Measurements from ENCODE around the gene PFKFB2. TPM values are rescaled to one million over a fixed set of nuclear protein-coding genes. Genes with fewer than 3 reads are reported as not detected.
A peak's percentile ranks its signal among the peaks of the same experiment; 100 is the strongest.

The PFKFB2 gene
- 3.9 TPM for polyA plus RNA-seq (2013, experiment 1 of 2)
- polyA plus RNA-seq (2013, experiment 2 of 2), result 3.9 TPM

DNA sequence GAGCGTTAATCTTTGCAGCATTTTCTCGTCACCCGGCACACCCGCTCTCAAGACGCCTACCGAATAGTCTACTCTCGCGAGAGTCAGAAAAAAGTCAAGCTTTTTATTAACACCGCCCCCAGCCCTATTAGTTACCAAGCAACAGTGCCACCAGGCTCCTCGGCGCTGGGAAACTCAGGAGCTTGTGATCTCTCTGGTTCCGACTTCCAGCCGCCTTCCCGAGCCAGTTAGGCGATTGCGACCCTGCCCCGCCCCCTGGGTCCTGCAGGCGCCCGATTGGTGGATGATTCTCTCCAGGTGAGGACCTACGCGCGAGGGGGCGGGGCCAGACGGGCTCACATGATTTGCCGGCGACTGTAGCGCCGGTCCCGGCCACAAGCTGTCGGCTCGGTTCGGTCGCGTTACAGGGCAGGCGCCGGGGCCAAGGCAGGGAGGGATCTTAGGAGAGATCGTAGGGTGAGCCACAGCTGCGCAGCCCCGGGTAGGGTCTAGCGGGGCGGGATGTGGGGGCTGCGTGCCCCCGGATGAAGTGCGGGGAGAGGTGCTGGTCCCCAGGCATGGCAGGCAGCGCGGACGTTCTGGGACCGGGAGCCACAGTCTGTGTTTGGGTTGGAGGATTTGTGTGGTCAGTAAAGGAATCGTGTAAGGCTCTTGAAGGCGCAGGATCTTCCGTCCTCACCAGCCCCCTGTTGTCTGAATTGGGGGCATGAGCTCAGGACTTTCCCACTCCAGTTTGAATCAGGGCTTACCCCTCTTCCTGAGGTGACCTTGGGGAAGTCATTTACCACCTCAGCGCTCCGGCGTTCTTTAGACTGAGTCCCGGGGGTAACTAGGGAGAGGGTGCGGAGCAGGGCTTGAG lies at the start of gene PFKFB2:
Gene PFKFB2, plus strand, starts transcription at position 365 of the 859 bp plus-strand sequence. CDS start 1,443 bp downstream, outside the sequence.
- no CpG with 5 or more reads among the region's 56 CpGs for whole genome bisulfite sequencing (ENCODE audit: extremely low coverage, insufficient coverage, low lambda C conversion rate)
- H3K4me2 ChIP-seq (ENCODE audit: low read length), result peak within 1 kb of the TSS; percentile 87
- peak within 1 kb of the TSS; percentile 73 for H3K27ac ChIP-seq (ENCODE audit: low read depth, low read length)

DNA sequence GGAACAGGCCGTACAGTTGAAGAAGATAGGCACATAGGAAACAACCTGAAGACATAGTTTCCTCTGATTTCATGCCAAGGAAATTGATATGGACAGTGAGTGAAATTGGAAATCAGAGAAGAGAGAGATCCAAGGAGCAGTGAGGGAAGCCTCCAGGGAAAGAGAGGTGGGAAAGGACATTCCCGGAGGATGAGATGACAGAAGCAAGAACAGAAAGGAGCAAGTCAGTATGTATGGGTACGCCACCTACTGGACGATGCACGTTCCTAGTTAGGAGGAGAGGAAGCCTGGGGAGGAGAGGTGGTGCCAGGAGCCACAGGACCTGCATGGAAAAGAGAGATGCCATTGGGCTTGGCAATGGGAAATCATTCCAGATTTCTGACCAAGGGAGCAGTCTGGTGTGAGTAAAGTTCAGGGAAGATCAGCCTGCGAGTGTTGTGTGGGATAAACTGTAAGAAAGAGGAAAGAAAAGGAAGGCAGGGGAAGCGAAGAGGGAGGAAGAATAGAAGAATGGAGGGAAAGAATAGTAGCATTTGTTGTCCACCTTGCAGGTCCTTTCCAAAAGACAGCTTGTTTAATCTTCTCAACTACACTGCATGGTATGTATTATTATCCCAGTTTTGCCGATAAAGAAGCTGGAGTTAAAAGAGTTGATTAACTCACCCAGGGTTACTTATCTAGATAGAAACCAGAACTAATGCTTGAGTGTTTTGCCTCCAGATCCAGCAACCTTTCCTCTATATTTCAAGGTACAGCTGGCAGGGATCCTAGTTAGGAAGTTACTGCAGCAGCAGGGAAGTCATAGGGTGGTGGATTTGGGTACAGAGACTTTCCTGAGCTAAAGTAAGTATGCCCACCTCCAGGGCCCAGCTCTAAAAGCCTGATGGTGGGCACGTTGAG lies 47.9 kb upstream of the PFKFB2 start:
- H3K56ac ChIP-seq (ENCODE audit: low read length), result no peak overlapping the region
- H2BK120ac ChIP-seq (ENCODE audit: low read depth, low read length), result no peak overlapping the region
- no peaks in the 10 kb centered on the region for H3K79me2 ChIP-seq (ENCODE audit: control insufficient read depth, insufficient read depth, low read length)
- no peak overlapping the region for H3K27ac ChIP-seq (ENCODE audit: low read depth, low read length)
- no peak overlapping the region for H2BK5ac ChIP-seq (ENCODE audit: low read length)
- no peaks in the 10 kb centered on the region for H3K27me3 ChIP-seq (ENCODE audit: insufficient read depth, low read length, poor library complexity)
- no peak overlapping the region for H3K9ac ChIP-seq (ENCODE audit: low read length)
- no peak overlapping the region for H4K5ac ChIP-seq (ENCODE audit: low read length)
- no peaks in the 10 kb centered on the region for H3K4me1 ChIP-seq (ENCODE audit: control insufficient read depth, low read depth, low read length)
- H2BK15ac ChIP-seq (replicated peaks; ENCODE audit: low read depth), result no peak overlapping the region
- no peak overlapping the region for H4K8ac ChIP-seq (ENCODE audit: low read depth, low read length)
- H3K36me3 ChIP-seq (ENCODE audit: control insufficient read depth, insufficient read depth, low read length), result no peaks in the 10 kb centered on the region
- H3K4me2 ChIP-seq (ENCODE audit: low read length), result no peak overlapping the region
- no peaks in the 10 kb centered on the region for H3K79me1 ChIP-seq (ENCODE audit: low read length)
- no peak overlapping the region for H3K18ac ChIP-seq (ENCODE audit: low read length)
- H3K4me3 ChIP-seq (ENCODE audit: low read length), result no peak overlapping the region
- DNase-seq, result peak; percentile 93
- H3K23ac ChIP-seq (ENCODE audit: low read length), result no peak overlapping the region
- H3K4ac ChIP-seq (ENCODE audit: low read depth, low read length), result no peak overlapping the region
- WGBS (ENCODE audit: extremely low coverage, insufficient coverage, low lambda C conversion rate), result no CpG with 5 or more reads among the region's 9 CpGs
- H2AK5ac ChIP-seq (ENCODE audit: low read length), result no peak overlapping the region

More for the DNA sequence above, at the start of gene PFKFB2:
- Histone ChIP-seq H3K4me3 (ENCODE audit: low read length) (peak within 1 kb of the TSS; percentile 78), H2BK5ac (ENCODE audit: low read length) (peak within 1 kb of the TSS; percentile 54), H3K36me3 (ENCODE audit: control insufficient read depth, insufficient read depth, low read length) (peaks cover 3% of the 10 kb centered on the region), H3K79me1 (ENCODE audit: low read length) (peaks cover 3% of the 10 kb centered on the region), H3K79me2 (ENCODE audit: control insufficient read depth, insufficient read depth, low read length) (peaks cover 20% of the 10 kb centered on the region), H4K5ac (ENCODE audit: low read length) (no peak within 1 kb of the TSS), H4K8ac (ENCODE audit: low read depth, low read length) (no peak within 1 kb of the TSS), H2BK120ac (ENCODE audit: low read depth, low read length) (no peak within 1 kb of the TSS), H3K4ac (ENCODE audit: low read depth, low read length) (peak within 1 kb of the TSS; percentile 78), H3K56ac (ENCODE audit: low read length) (peak within 1 kb of the TSS; percentile 94), H2BK15ac (replicated peaks; ENCODE audit: low read depth) (no peak within 1 kb of the TSS), H3K9ac (ENCODE audit: low read length) (peak within 1 kb of the TSS; percentile 88), H3K27me3 (ENCODE audit: insufficient read depth, low read length, poor library complexity) (no peaks in the 10 kb centered on the region), H3K23ac (ENCODE audit: low read length) (no peak within 1 kb of the TSS), H3K18ac (ENCODE audit: low read length) (peak within 1 kb of the TSS; percentile 72), H2AK5ac (ENCODE audit: low read length) (no peak within 1 kb of the TSS), H3K4me1 (ENCODE audit: control insufficient read depth, low read depth, low read length) (no peaks in the 10 kb centered on the region)
- DNase-seq, result peak; percentile 100

DNA sequence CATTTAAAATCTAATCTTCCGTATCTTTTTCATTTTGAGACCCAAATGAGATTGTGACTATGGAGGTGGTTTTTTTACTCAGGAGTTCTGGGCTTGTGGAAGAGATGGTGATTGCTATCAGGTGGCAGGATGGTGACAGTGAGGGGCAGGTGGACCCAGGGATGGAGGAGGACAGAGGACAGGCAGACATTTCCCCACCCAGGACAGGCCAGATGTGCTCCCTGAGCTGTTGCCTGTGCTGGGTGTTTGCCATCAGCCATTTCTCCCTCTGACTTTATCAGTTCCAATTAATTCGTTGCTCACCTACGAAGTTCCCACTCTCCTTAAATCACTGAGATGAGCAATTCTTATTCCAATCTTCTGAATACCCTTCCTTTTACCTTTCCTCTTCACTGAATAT lies 47.0 kb upstream of the PFKFB2 start:
- no peak overlapping the region for H3K18ac ChIP-seq (ENCODE audit: low read length)
- no peak for DNase-seq
- H3K56ac ChIP-seq (ENCODE audit: low read length), result no peak overlapping the region
- no peak overlapping the region for H2BK15ac ChIP-seq (replicated peaks; ENCODE audit: low read depth)
- H2BK120ac ChIP-seq (ENCODE audit: low read depth, low read length), result no peak overlapping the region
- H3K36me3 ChIP-seq (ENCODE audit: control insufficient read depth, insufficient read depth, low read length), result no peaks in the 10 kb centered on the region
- H3K4ac ChIP-seq (ENCODE audit: low read depth, low read length), result no peak overlapping the region
- no peak overlapping the region for H2BK5ac ChIP-seq (ENCODE audit: low read length)
- H3K4me2 ChIP-seq (ENCODE audit: low read length), result no peak overlapping the region
- no peak overlapping the region for H2AK5ac ChIP-seq (ENCODE audit: low read length)
- H3K9ac ChIP-seq (ENCODE audit: low read length), result no peak overlapping the region
- no peak overlapping the region for H4K8ac ChIP-seq (ENCODE audit: low read depth, low read length)
- H3K4me1 ChIP-seq (ENCODE audit: control insufficient read depth, low read depth, low read length), result no peaks in the 10 kb centered on the region
- H3K4me3 ChIP-seq (ENCODE audit: low read length), result no peak overlapping the region
- H3K27me3 ChIP-seq (ENCODE audit: insufficient read depth, low read length, poor library complexity), result no peaks in the 10 kb centered on the region
- H4K5ac ChIP-seq (ENCODE audit: low read length), result no peak overlapping the region
- H3K79me1 ChIP-seq (ENCODE audit: low read length), result no peaks in the 10 kb centered on the region
- H3K23ac ChIP-seq (ENCODE audit: low read length), result no peak overlapping the region
- WGBS (ENCODE audit: extremely low coverage, insufficient coverage, low lambda C conversion rate), result no CpG with 5 or more reads among the region's 3 CpGs
- no peak overlapping the region for H3K27ac ChIP-seq (ENCODE audit: low read depth, low read length)
- H3K79me2 ChIP-seq (ENCODE audit: control insufficient read depth, insufficient read depth, low read length), result no peaks in the 10 kb centered on the region

DNA sequence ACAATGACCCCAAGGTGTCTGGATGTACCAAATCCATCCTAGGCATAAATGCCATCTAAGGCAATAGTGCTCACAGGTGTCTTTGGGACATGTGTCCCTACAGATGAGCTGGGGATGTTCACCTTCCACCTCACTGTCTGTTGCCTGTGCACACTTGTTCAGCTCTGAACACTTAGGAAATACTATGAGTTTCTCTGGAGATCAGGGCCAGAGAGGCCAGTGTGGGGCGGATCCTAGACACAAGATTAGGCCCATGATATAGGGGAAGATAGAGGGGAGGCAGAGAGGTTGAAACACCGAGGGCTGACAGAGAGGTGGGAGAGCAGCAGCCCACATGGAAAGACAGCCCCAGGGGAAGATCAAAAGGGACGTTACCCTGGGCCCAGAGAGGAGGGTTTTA lies 46.2 kb upstream of the PFKFB2 start:
- DNase-seq, result no peak
- Histone ChIP-seq H3K4ac (ENCODE audit: low read depth, low read length) (no peak overlapping the region), H3K79me1 (ENCODE audit: low read length) (no peaks in the 10 kb centered on the region), H3K4me3 (ENCODE audit: low read length) (no peak overlapping the region), H3K79me2 (ENCODE audit: control insufficient read depth, insufficient read depth, low read length) (no peaks in the 10 kb centered on the region), H3K23ac (ENCODE audit: low read length) (no peak overlapping the region), H3K36me3 (ENCODE audit: control insufficient read depth, insufficient read depth, low read length) (no peaks in the 10 kb centered on the region), H2BK15ac (replicated peaks; ENCODE audit: low read depth) (no peak overlapping the region), H3K18ac (ENCODE audit: low read length) (no peak overlapping the region), H3K4me1 (ENCODE audit: control insufficient read depth, low read depth, low read length) (no peaks in the 10 kb centered on the region), H4K8ac (ENCODE audit: low read depth, low read length) (no peak overlapping the region), H2AK5ac (ENCODE audit: low read length) (no peak overlapping the region), H3K9ac (ENCODE audit: low read length) (no peak overlapping the region), H3K4me2 (ENCODE audit: low read length) (no peak overlapping the region), H3K27ac (ENCODE audit: low read depth, low read length) (no peak overlapping the region), H2BK120ac (ENCODE audit: low read depth, low read length) (no peak overlapping the region), H3K56ac (ENCODE audit: low read length) (no peak overlapping the region), H2BK5ac (ENCODE audit: low read length) (no peak overlapping the region), H3K27me3 (ENCODE audit: insufficient read depth, low read length, poor library complexity) (no peaks in the 10 kb centered on the region), H4K5ac (ENCODE audit: low read length) (no peak overlapping the region)
- WGBS (ENCODE audit: extremely low coverage, insufficient coverage, low lambda C conversion rate), result no CpG with 5 or more reads among the region's 3 CpGs

DNA sequence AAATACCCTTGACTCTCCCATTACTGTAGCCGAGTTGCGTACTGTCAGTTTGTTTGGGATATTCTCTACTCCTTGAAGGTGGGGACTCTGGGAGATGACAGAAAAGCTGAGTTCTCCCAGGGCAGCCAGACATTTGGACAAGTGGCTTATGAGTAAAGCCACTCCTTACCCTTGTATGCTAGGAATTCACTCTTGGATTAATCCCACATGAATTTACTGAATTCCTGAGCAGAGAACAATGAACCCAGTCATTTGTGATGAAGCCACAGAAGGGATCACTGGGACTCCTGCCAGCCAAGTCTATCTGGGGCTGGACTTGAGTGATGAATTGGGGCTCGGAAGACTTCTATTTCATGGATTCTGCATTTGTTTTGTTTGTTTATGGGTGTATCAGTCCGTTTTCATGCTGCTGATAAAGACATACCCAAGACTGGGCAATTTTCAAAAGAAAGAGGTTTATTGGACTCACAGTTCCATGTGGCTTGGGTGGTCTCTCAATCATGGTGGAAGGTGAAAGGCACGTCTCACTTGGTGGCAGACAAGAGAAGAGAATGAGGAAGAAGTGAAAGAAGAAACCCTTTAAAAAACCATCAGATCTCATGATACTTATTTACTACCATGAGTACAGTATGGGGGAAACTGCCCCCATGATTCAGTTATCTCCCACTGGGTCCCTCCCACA lies 45.6 kb upstream of the PFKFB2 start:
- H3K4ac ChIP-seq (ENCODE audit: low read depth, low read length), result no peak overlapping the region
- H3K56ac ChIP-seq (ENCODE audit: low read length), result no peak overlapping the region
- H3K4me3 ChIP-seq (ENCODE audit: low read length), result no peak overlapping the region
- no peak overlapping the region for H2BK5ac ChIP-seq (ENCODE audit: low read length)
- H4K8ac ChIP-seq (ENCODE audit: low read depth, low read length), result no peak overlapping the region
- no peak overlapping the region for H3K9ac ChIP-seq (ENCODE audit: low read length)
- no peaks in the 10 kb centered on the region for H3K36me3 ChIP-seq (ENCODE audit: control insufficient read depth, insufficient read depth, low read length)
- no peak overlapping the region for H3K27ac ChIP-seq (ENCODE audit: low read depth, low read length)
- no peak overlapping the region for H3K18ac ChIP-seq (ENCODE audit: low read length)
- H3K27me3 ChIP-seq (ENCODE audit: insufficient read depth, low read length, poor library complexity), result no peaks in the 10 kb centered on the region
- no CpG with 5 or more reads among the region's 5 CpGs for WGBS (ENCODE audit: extremely low coverage, insufficient coverage, low lambda C conversion rate)
- no peaks in the 10 kb centered on the region for H3K4me1 ChIP-seq (ENCODE audit: control insufficient read depth, low read depth, low read length)
- H3K4me2 ChIP-seq (ENCODE audit: low read length), result no peak overlapping the region
- H3K79me1 ChIP-seq (ENCODE audit: low read length), result no peaks in the 10 kb centered on the region
- DNase-seq, result peak; percentile 81
- no peaks in the 10 kb centered on the region for H3K79me2 ChIP-seq (ENCODE audit: control insufficient read depth, insufficient read depth, low read length)
- H2BK15ac ChIP-seq (replicated peaks; ENCODE audit: low read depth), result no peak overlapping the region
- H3K23ac ChIP-seq (ENCODE audit: low read length), result no peak overlapping the region
- H2AK5ac ChIP-seq (ENCODE audit: low read length), result no peak overlapping the region
- no peak overlapping the region for H4K5ac ChIP-seq (ENCODE audit: low read length)
- no peak overlapping the region for H2BK120ac ChIP-seq (ENCODE audit: low read depth, low read length)

All from mesendoderm (in vitro differentiated cells).